GM18951 (cell line): ENCODE results near the gene SNW1.

Experiments
- POLR2A ChIP-seq: IDR thresholded peaks from 4 replicates; pipeline ENCODE4 v1.6.1; 2011; ENCODE audit warnings: mild to moderate bottlenecking; ENCODE audit not compliant: insufficient read length, insufficient read depth; ENCODE audit errors: extremely low read depth
- in situ Hi-C: fragments of 300-500 bp; cut with MboI; formaldehyde crosslinking; loops from one replicate; pipeline ENCODE4 v1.12.0; 2022; ENCODE audit warnings: low sequenced_read_pairs, mixed read lengths, inconsistent platforms; ENCODE audit not compliant: unreplicated experiment

SNW1 gene

DNA sequence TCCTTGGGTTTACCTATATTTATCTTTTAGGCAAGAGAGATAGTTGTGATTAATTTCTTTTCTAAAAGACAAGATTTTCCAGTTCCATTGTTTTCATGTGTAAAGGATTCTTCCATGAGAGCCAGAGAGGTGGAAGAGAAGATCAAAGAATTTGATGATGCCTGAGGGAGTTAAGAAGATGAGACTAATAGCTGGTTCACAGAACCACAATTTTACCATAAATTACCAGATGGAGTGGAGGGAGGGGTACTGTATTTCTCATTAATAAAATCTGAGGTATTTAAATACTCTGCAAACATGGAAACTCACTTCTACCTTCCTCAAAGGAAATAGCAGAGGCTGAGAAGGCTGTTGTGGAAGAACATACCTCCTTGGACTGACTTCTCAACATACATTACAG is 87.8 kb downstream of the SNW1 start:
- in situ Hi-C loops: no loop called here
- TF ChIP-seq POLR2A: no peak
